A673 (cell line): ENCODE results near the gene PLA2G15.

ENCODE experiments used
- CTCF ChIP-seq: fragments of 300-800, 200-600 bp; sonication (generic); conservative IDR thresholded peaks from 2 replicates; pipeline ENCODE4 v1.5.1; 2017; ENCODE audit warnings: low read depth, mild to moderate bottlenecking, antibody characterized with exemption, low read length, moderate library complexity, mixed read lengths
- EZH2 ChIP-seq: fragments of 200-600 bp; sonication (generic); IDR thresholded peaks from 2 replicates; pipeline ENCODE4 v1.6.1; 2017; ENCODE audit warnings: borderline replicate concordance, low read depth, mild to moderate bottlenecking, mixed read lengths, antibody characterized with exemption, low read length; ENCODE audit not compliant: poor library complexity, severe bottlenecking

GRCh38 chr16:68255712-68256111, 10.5 kb downstream of the PLA2G15 start:
- no peak for TF ChIP-seq CTCF
- no peak for TF ChIP-seq EZH2
